Renal pelvis (tissue), 4 donors: Measurements from ENCODE around the gene DENND1C. TPM values are rescaled to one million over a fixed set of nuclear protein-coding genes. Genes with fewer than 3 reads are reported as not detected.
"Not testable (repeated sequence)": the region's sequence is repeated elsewhere in the genome, so short reads cannot be mapped to it uniquely, and the experiment has no call there.

Experiments
- DNase-seq: peaks from one replicate; pipeline ENCODE4 v3.0.0-alpha.2; 2013
- polyA plus RNA-seq, 3 donors: library from polyadenylated mRNA; unstranded; fragments of 120-200 nt; gene quantifications; one replicate each; pipeline ENCODE4 v1.2.1, GENCODE V29; 2013; ENCODE audit not compliant: insufficient read length in 3 of 3

The DENND1C gene
- polyA plus RNA-seq, 3 donors, result 41.8 to 47.0 (median 45.2) TPM

GRCh38 chr19:6509118-6509971 is 27.8 kb upstream of the DENND1C start:
- no peak for DNase-seq

GRCh38 chr19:6508028-6508771 is 26.6 kb upstream of the DENND1C start:
- DNase-seq, result not testable (repeated sequence)

GRCh38 chr19:6503407-6504201 is 22.0 kb upstream of the DENND1C start:
- no peak for DNase-seq

- no peak for DNase-seq
Measured at GRCh38 chr19:6501740-6502648, 20.4 kb upstream of the DENND1C start, which contains the start of gene TUBB4A. TSS of gene TUBB4A (minus strand) at chr19:6502309. CDS start at chr19:6502212, 97 bp downstream.

- no peak for DNase-seq
Measured at GRCh38 chr19:6500837-6501739, 19.5 kb upstream of the DENND1C start.

- no peak for DNase-seq
Measured at GRCh38 chr19:6499052-6499790, 17.6 kb upstream of the DENND1C start.

GRCh38 chr19:6498294-6499036 is 16.9 kb upstream of the DENND1C start:
- no peak for DNase-seq

GRCh38 chr19:6495947-6496346 is 14.4 kb upstream of the DENND1C start:
- DNase-seq, result no peak

GRCh38 chr19:6494438-6495036 is 12.9 kb upstream of the DENND1C start:
- DNase-seq, result no peak

GRCh38 chr19:6491802-6492592 is 10.4 kb upstream of the DENND1C start:
- DNase-seq, result no peak

- no peak for DNase-seq
Measured at GRCh38 chr19:6490134-6490533, 8.5 kb upstream of the DENND1C start.

GRCh38 chr19:6489278-6490061 is 7.9 kb upstream of the DENND1C start:
- DNase-seq, result no peak

- no peak for DNase-seq
Measured at GRCh38 chr19:6484831-6485230, 3.2 kb upstream of the DENND1C start.

- DNase-seq, result no peak
Measured at GRCh38 chr19:6484230-6484629, 2.6 kb upstream of the DENND1C start.

GRCh38 chr19:6483235-6483634 is 1.6 kb upstream of the DENND1C start:
- no peak for DNase-seq

GRCh38 chr19:6482343-6482686 is 728 bp upstream of the DENND1C start:
- no peak for DNase-seq
